Coronary artery (tissue), 2 donors: ENCODE results near the gene ZBTB47.

Experiments
- DNase-seq: peaks from one replicate; pipeline ENCODE4 v3.0.0-alpha.2; 2017; ENCODE audit warnings: low spot score
- H3K27ac ChIP-seq, 2 donors: fragments of 200-600 bp; sonication (generic); one replicate each; pipeline ENCODE4 v1.5.1; 2016 to 2019
- H3K4me3 ChIP-seq: fragments of 200-600 bp; sonication (generic); 2 replicates; pipeline ENCODE4 v1.5.1; 2016; ENCODE audit warnings: mild to moderate bottlenecking, moderate library complexity
- CTCF ChIP-seq: fragments of 200-600 bp; sonication (generic); IDR thresholded peaks from one replicate; pipeline ENCODE4 v1.5.1; 2019; ENCODE audit warnings: antibody characterized with exemption

Gene ZBTB47

DNA sequence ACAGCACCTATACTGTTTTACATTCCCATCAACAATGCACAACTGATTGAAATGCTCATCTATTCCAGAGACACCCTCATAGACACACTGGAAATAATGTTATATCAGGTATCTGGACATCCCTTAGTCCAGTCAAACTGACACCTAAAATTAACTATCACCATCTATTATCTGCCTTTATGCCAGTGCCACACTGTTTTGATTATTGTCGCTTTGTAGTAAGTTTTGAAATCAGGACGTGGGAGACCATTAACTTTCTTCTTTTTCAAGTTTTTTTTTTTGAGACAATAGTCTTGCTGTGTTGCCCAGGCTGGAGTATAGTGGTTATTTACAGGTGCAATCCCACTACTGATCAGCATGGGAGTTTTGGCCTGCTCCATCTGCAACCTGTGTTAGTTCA is 22.4 kb downstream of the ZBTB47 start:
- Histone ChIP-seq H3K27ac (no peak overlapping the region), H3K4me3 (no peak overlapping the region)
- TF ChIP-seq CTCF = no peak
- DNase-seq = no peak

DNA sequence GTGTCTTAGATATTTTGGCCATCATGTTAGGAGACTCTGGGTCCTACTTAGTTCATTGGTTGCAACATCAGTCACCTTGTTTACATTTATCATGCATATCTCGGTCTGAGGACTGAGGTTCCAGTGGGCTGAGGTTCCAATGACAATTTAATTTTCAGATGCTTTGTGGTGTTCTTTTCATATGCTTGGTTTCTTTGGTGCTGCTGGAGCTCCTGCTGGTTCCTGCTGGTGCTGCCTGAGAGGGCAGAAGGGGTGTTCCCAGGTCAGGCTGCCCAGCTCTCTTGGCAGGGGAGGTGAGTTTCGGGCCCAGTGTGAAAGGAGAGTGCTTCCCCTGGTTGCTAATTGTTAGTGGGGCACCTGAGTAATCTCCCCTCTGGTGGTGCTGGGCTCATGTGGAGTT is 24.9 kb downstream of the ZBTB47 start:
- TF ChIP-seq CTCF = no peak
- Histone ChIP-seq H3K4me3 (no peak overlapping the region), H3K27ac (no peak overlapping the region)
- DNase-seq = no peak

GRCh38 chr3:42680271-42680670 is 26.8 kb downstream of the ZBTB47 start:
- no peak for DNase-seq
- TF ChIP-seq CTCF = no peak
- no peak overlapping the region for H3K27ac ChIP-seq
- H3K4me3 ChIP-seq = no peak overlapping the region

GRCh38 chr3:42680806-42681205 is 27.3 kb downstream of the ZBTB47 start:
- no peak for DNase-seq
- Histone ChIP-seq H3K27ac (no peak overlapping the region), H3K4me3 (no peak overlapping the region)
- no peak for TF ChIP-seq CTCF

DNA sequence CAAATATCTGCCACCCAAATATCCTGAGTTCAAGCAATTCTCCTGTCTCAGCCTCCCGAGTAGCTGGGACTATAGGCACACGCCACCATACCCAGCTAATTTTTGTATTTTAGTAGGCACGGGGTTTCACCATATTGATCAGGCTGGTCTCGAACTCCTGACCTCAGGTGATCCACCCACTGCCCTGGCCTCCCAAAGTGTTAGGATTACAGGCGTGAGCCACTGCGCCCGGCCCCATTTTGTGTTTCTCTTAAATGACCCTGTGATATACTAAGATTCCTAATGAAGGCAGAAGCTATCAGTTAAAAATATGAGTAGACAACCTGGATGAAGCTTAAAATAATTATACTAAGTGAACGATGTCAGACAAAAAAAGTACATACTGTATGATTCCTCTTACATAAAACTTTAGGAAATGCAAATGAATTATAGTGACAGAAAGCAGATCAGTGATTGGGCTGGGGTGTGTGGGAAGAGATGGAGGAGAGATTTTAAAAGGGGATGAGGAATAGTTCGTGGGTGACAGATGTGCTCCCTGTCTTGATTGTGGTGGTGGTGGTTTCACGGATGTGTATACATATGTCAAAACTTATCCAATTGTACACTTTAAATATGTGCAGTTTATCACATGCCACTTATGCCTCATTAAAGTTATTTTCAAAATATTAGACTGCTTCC is 28.0 kb downstream of the ZBTB47 start:
- Histone ChIP-seq H3K27ac (no peak overlapping the region), H3K4me3 (no peak overlapping the region)
- no peak for DNase-seq
- TF ChIP-seq CTCF = no peak

DNA sequence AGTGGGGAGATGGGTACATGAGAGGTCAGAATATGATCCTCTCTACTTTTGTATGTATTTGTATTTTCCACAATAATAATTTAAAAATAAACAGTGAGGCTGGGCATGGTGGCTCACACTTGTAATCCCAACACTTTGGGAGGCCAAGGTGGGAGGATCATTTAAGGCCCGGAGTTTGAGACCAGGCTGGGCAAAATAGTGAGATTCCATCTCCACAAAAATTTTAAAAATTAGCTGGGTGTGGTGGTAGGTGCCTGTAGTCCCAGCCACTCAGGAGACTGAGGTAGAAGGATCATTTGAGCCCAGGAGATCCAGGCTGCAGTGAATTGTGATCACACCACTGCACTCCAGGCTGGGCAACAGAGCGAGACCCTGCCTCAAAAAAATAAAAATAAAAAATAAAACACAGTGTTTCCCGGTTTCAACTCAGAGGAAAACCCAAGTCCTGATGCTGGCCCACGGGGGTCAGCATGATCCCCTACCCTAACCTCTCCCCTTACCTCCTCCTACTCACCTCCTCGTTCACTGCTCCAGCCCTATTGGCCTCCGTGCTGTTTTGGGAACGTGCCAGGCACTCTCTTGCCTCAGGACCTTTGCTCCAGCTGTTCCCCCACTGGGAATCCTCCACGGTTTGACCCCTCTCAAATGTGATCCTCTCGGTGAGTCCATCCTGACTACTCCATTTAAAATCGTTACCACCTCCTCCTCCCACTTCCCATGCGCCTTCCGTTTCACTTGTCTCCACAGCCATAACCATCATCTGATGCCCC is 29.0 kb downstream of the ZBTB47 start:
- no peak for DNase-seq
- Histone ChIP-seq H3K27ac (peak overlapping the region; percentile 23 to 53), H3K4me3 (no peak overlapping the region)
- no peak for TF ChIP-seq CTCF
